Mucosa of descending colon (tissue), 3 donors: Measurements from ENCODE around the gene SPATC1L. TPM values are rescaled to one million over a fixed set of nuclear protein-coding genes. Genes with fewer than 3 reads are reported as not detected.
"Not testable (repeated sequence)": the region's sequence is repeated elsewhere in the genome, so short reads cannot be mapped to it uniquely, and the experiment has no call there.

Experiments used
- ATAC-seq: fragments of 200-7000 bp; cut with Tn5 transposase; one replicate; pipeline ENCODE4 v1.9.1; 2020; ENCODE audit warnings: mild to moderate bottlenecking, moderate library complexity
- DNase-seq, 3 donors: peaks; one replicate each; pipeline ENCODE4 v3.0.0-alpha.2; 2020
- H3K36me3 ChIP-seq: fragments of 200-600 bp; one replicate; pipeline ENCODE4 v1.8.0; 2021; ENCODE audit warnings: low read depth, mild to moderate bottlenecking
- H3K4me1 ChIP-seq: fragments of 200-600 bp; one replicate; pipeline ENCODE4 v1.8.0; 2021; ENCODE audit warnings: low read depth, mild to moderate bottlenecking
- H3K4me3 ChIP-seq: fragments of 200-600 bp; one replicate; pipeline ENCODE4 v1.8.0; 2021; ENCODE audit warnings: mild to moderate bottlenecking
- H3K9me3 ChIP-seq: fragments of 200-600 bp; one replicate; pipeline ENCODE4 v1.8.0; 2021; ENCODE audit warnings: mild to moderate bottlenecking
- intact Hi-C, 2 donors: fragments of 100-400 bp; cut with DNase I in 1 of 2; cut with micrococcal nuclease in 1 of 2; formaldehyde crosslinking; loops; one replicate each; pipeline versions ENCODE4 v1.11.0 to v1.11.1; 2022; cut with DNase I, micrococcal nuclease
- total RNA-seq, 3 donors: library from RNA; stranded (reverse); fragmentation: NEBNext Ultra II Directional in 2 of 3; extraction: Animal tissue kit (Norgen Biotek cat#: 25700) in 2 of 3; gene quantifications; one replicate each; pipeline versions ENCODE4 v1.2.1 to v1.2.4, GENCODE V29; 2021 to 2023
- TF ChIP-seq, protein P1 (sequence below): fragments of 200-600 bp; IDR thresholded peaks from one replicate; pipeline ENCODE4 v1.8.0; 2022; ENCODE audit warnings: antibody characterized with exemption, mild to moderate bottlenecking
- donor health status: DM: no; HTN: no; CAD: no; lungs with moderate emphysema.
- donor health status: DM: no; HTN: no; CAD: no.
- donor health status: DM: no; HTN: yes; CAD: no.

The SPATC1L gene
- total RNA-seq, 3 donors from 2014 or later: 4.6 to 10.9 (median 4.6) TPM

DNA sequence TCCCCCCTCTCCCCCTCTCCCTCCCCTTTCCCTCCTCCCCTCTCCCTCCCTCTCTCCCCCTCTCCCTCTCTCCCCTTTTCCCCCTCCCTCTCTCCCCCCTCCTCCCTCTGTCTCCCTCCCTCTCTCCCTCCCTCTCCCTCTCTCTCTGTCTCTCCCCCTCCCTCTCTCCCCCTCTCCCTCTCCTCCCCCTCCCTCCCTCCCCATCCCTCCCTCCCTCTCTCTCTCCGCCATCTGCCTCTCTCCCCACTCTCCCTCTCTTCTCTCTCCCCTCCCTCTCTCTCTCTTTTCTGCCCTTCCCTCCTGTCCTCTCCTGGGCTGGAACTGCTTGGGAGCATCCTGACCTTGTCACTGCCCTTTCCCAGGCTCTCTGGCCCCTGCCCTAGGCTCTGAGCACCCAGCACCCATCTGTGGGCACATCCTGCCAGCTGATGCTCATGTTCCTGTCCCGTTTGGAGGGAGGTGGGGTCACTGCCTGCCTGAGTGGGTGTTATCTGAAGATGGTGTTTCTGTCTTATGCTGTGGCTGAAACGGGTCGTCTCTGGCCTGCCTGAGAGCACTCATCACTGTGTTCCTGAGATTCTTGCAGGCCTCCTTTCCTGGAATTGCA is 39.7 kb downstream of the SPATC1L start:
- DNase-seq: peak in 1 of 3 donors; percentile 19

DNA sequence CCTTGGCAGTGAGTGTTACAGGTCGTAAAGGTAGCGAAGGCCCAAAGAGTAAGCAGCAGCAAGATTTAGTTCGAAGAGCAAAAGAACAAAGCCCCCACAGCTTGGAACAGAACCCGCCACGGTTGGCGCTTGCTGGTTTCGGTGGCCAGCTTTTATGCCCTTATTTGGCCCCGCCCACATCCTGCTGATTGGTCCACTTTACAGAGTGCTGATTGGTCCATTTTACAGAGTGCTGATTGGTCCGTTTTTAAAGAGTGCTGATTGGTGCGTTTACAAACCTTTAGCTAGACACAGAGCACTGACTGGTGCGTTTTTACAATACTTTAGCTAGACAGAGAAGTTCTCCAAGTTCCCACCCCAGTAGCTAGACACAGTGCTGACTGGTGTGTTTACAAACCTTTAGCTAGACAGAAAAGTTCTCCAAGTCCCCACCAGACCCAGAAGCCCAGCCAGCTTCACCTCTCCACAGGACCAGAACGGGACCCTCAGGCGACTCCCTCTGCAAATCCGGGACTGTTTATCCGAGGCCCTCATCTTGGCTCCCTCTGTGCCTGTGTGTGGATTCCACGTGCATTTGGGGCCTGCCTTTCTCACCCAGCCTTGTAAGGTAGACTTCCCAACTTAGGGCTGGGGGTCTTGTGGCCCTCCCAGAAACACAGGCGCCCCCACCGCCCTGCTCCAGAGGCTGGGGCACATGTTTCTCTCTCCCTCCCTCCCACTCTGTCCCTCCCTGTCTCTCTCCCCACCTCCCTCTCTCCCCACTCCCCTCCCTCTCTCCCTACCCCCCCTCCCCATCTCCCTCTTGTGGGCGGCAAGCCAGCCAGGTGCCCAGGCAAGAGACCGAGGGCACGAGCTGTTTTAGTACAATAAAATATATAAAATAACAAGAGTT is 41.4 kb downstream of the SPATC1L start:
- TF ChIP-seq, protein P1, sequence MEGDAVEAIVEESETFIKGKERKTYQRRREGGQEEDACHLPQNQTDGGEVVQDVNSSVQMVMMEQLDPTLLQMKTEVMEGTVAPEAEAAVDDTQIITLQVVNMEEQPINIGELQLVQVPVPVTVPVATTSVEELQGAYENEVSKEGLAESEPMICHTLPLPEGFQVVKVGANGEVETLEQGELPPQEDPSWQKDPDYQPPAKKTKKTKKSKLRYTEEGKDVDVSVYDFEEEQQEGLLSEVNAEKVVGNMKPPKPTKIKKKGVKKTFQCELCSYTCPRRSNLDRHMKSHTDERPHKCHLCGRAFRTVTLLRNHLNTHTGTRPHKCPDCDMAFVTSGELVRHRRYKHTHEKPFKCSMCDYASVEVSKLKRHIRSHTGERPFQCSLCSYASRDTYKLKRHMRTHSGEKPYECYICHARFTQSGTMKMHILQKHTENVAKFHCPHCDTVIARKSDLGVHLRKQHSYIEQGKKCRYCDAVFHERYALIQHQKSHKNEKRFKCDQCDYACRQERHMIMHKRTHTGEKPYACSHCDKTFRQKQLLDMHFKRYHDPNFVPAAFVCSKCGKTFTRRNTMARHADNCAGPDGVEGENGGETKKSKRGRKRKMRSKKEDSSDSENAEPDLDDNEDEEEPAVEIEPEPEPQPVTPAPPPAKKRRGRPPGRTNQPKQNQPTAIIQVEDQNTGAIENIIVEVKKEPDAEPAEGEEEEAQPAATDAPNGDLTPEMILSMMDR: no peak
- Histone ChIP-seq H3K4me1 (peaks cover 7% of the 10 kb centered on the region), H3K9me3 (no peaks in the 10 kb centered on the region), H3K36me3 (no peaks in the 10 kb centered on the region), H3K4me3 (no peak overlapping the region)
- peak in 1 of 3 donors; percentile 36 for DNase-seq
- ATAC-seq: no peak
- intact Hi-C loops: no loop called here

More for the DNA sequence above, 39.7 kb downstream of the SPATC1L start:
- ATAC-seq: no peak
- Histone ChIP-seq H3K9me3 (no peaks in the 10 kb centered on the region), H3K4me3 (no peak overlapping the region), H3K36me3 (no peaks in the 10 kb centered on the region), H3K4me1 (peaks cover 7% of the 10 kb centered on the region)
- intact Hi-C loops: no loop called here
- TF ChIP-seq, protein P1: no peak

DNA sequence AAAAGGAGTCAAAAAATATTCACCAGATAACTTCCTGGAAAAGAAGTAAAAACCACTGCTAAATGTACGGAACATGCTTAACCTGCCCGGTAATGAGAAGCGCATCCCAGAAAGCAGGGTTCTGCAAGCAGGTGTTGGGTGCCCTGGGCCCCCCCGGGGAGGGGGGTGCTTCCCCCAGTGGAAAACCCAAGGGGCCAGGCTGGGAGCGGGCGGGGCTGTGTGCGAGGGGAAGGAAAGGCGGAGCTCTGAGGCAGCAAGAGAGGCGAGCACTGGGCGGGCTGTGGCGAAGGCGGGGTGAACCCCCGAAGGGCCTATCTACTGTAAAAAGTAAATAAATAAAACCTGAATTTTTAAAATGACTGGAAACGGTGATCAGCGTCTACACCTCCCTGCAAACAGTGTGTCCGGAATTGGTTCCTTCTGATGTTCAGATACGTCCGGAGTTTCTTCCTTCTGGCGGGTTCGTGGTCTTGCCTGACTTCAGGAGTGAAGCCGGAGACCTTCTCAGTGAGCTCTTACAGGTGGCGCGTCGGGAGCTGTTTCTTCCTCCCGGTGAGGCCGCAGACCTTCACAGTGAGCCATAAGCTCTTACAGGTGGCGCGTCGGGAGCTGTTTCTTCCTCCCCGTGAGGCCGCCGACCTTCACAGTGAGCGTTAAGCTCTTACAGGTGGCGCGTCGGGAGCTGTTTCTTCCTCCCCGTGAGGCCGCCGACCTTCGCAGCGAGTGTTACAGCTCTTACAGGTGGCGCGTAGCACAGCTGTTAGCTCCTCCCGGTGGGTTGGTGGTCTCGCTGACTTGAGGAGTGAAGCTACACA is 42.3 kb downstream of the SPATC1L start:
- no peak for ATAC-seq
- intact Hi-C loops: no loop called here
- no peak overlapping the region for H3K4me3 ChIP-seq
- TF ChIP-seq, protein P1: no peak
- no peaks in the 10 kb centered on the region for H3K36me3 ChIP-seq
- DNase-seq: peak in 1 of 3 donors; percentile 29
- peaks cover 7% of the 10 kb centered on the region for H3K4me1 ChIP-seq
- no peaks in the 10 kb centered on the region for H3K9me3 ChIP-seq

DNA sequence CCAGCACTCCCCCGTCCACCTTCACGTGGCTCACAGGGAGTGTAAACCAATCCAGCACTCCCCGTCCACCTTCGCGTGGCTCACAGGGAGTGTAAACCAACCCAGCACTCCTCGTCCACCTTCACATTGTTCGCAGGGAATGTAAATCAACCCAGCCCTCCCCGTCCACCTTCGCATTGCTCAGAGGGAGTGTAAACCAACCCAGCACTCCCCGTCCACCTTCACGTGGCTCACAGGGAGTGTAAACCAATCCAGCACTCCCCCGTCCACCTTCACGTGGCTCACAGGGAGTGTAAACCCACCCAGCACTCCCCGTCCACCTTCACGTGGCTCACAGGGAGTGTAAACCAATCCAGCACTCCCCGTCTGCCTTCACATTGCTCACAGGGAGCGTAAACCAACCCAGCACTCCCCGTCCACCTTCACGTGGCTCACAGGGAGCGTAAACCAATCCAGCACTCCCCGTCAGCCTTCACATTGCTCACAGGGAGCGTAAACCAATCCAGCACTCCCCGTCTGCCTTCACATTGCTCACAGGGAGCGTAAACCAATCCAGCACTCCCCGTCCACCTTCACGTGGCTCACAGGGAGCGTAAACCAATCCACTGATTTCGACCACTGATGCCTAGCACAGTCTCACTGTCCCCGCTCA is 43.8 kb downstream of the SPATC1L start:
- H3K4me3 ChIP-seq, H3K4me1 ChIP-seq, ATAC-seq, H3K36me3 ChIP-seq, H3K9me3 ChIP-seq, intact Hi-C loops: not testable (repeated sequence)
- peak in 1 of 3 donors; percentile 17 for DNase-seq

DNA sequence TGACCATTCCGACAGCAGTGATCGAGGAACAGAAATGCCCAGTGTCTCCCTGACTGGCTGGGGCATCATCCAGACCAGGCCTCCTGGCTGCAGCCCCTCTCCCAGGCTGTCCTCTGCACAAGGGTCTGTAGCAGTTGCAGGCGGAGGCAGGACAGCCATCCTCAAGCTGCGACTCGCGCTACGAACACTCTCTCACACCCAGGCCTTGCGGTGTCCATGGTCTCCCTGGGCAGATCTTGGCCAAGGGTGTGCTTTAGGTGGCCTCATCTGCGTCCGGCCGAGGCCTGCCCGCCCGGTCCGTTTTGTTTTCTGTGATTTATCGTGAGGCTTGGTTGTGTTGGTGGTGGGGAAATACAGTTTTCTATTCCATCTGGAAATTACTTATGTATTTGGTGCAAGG is 44.6 kb downstream of the SPATC1L start:
- H3K36me3 ChIP-seq: no peaks in the 10 kb centered on the region
- H3K9me3 ChIP-seq: no peaks in the 10 kb centered on the region
- ATAC-seq: no peak
- intact Hi-C loops: no loop called here
- TF ChIP-seq, protein P1: no peak
- no peak overlapping the region for H3K4me3 ChIP-seq
- peaks cover 7% of the 10 kb centered on the region for H3K4me1 ChIP-seq
- DNase-seq: no peak
